ENCODE data around the gene MAST1.

DNA sequence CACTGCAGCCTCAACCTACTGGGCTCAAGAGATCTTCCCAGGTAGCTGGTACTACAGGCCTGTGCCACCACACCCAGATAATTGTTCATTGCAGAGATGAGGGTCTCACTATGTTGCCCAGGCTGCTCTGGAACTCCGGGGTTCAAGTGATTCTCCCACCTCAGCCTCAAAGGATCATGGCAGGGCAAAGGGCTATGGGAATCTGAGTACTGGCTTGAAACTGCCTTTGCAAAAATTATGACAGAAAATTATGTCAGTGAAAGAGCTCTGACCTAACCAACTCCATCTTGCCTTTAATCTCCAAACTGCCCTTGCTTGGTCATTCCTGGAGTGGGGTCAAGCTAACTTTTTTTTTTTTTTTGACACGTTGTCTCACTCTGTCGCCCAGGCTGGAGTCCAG, 44.3 kb downstream of the MAST1 start:
- TF ChIP-seq POLR2AphosphoS5 (IDR thresholded peaks at IDR 0.05; ENCODE audit: borderline replicate concordance, low read depth, low read length): no peak
- TF ChIP-seq EZH2 (IDR thresholded peaks at IDR 0.05): no peak
